K562 (cell line): ENCODE results near the gene SLC2A13. TPM values are rescaled to one million over a fixed set of nuclear protein-coding genes. Genes with fewer than 3 reads are reported as not detected.

Source experiments
- ATAC-seq: fragments of 200-7000 bp; cut with Tn5 transposase; 3 replicates; pipeline ENCODE4 v1.9.1; 2020; ENCODE audit warnings: moderate library complexity
- BruUV-seq: library from RNA; stranded (reverse); fragments of 400-500 nt; replicated peaks from 2 replicates; lab custom pipeline; 2021; lab: Mats Ljungman, UMichigan
- CTCF ChIA-PET: fragments of 300-600 bp; formaldehyde crosslinking; extraction: SDS; loops from one replicate; lab custom pipeline; 2021; ENCODE audit warnings: low intra/inter-chr PET ratio; lab: Yijun Ruan, JAX
- POLR2A ChIA-PET: fragments of 300-600, 350-650 bp; sonication (Branson Sonifier 250); formaldehyde crosslinking; extraction: SDS; loops from one replicate; lab custom pipeline; 2021; ENCODE audit warnings: antibody characterized with exemption, inconsistent platforms; lab: Yijun Ruan, JAX
- DNase-seq, 4 experiments: peaks; one replicate each; pipeline versions ENCODE4 v3.0.0 to v3.0.0-alpha.2; 2011 to 2018; ENCODE audit warnings: low spot score in 3 of 4, mixed read lengths in 3 of 4; ENCODE audit errors: extremely low read depth in 1 of 4
- FAIRE-seq: peaks from 2 replicates; lab custom pipeline; 2011; peaks lifted over from hg19 to GRCh38; lab: Jason Lieb, UNC
- H2AFZ ChIP-seq: 2 replicates; pipeline ENCODE4 v1.6.0; 2011; ENCODE audit warnings: low read depth, low read length, control low read depth, inconsistent platforms
- H3K27ac ChIP-seq: fragments of 200-600 bp; 3 replicates; pipeline ENCODE4 v1.8.0; 2011; ENCODE audit warnings: low read depth, mild to moderate bottlenecking, control low read depth, inconsistent platforms, low read length, moderate library complexity, mixed read lengths; ENCODE audit errors: extremely low read depth
- H3K27me3 ChIP-seq, 2 experiments: fragments of 300-600 bp in 1 of 2; 2 replicates in 1 of 2; 3 replicates in 1 of 2; pipeline versions ENCODE4 v1.6.0 to v1.8.0; 2011; ENCODE audit warnings: inconsistent platforms in 2 of 2, low read length in 2 of 2, mild to moderate bottlenecking in 1 of 2, mixed read lengths in 1 of 2, moderate library complexity in 1 of 2; ENCODE audit not compliant: control insufficient read depth in 2 of 2, insufficient read depth in 2 of 2
- H3K36me3 ChIP-seq: fragments of 300-600 bp; 3 replicates; pipeline ENCODE4 v1.8.0; 2011; ENCODE audit warnings: mild to moderate bottlenecking, low read length, inconsistent platforms; ENCODE audit not compliant: control insufficient read depth, insufficient read depth
- H3K4me1 ChIP-seq, 2 experiments: fragments of 200-600 bp in 1 of 2; replicated peaks in 1 of 2; 2 replicates in 1 of 2; 3 replicates in 1 of 2; pipeline versions ENCODE4 v1.5.1 to v1.8.0; 2011; ENCODE audit warnings: inconsistent platforms in 2 of 2, low read length in 2 of 2, mild to moderate bottlenecking in 1 of 2, mixed read lengths in 1 of 2, moderate library complexity in 1 of 2; ENCODE audit not compliant: control insufficient read depth in 2 of 2, insufficient read depth in 2 of 2
- H3K4me2 ChIP-seq: 2 replicates; pipeline ENCODE4 v1.6.1; 2011; ENCODE audit warnings: low read length, control low read depth, inconsistent platforms, mixed read lengths; ENCODE audit not compliant: insufficient read depth
- H3K4me3 ChIP-seq: fragments of 200-600 bp; sonication (generic), shearing (Covaris generic); 2 replicates; pipeline ENCODE4 v1.5.1; 2016; ENCODE audit warnings: control low read depth, inconsistent platforms
- H3K79me2 ChIP-seq: fragments of 200-600 bp; 3 replicates; pipeline ENCODE4 v1.8.0; 2011; ENCODE audit warnings: low read length, inconsistent platforms; ENCODE audit not compliant: control insufficient read depth, insufficient read depth
- H3K9ac ChIP-seq, 2 experiments: 2 replicates each; pipeline versions ENCODE4 v1.6.0 to v1.6.1; 2011; ENCODE audit warnings: low read depth in 2 of 2, low read length in 2 of 2, control low read depth in 1 of 2, inconsistent platforms in 1 of 2, mild to moderate bottlenecking in 1 of 2, mixed read lengths in 1 of 2; ENCODE audit not compliant: insufficient read depth in 1 of 2
- H3K9me1 ChIP-seq: one replicate; pipeline ENCODE4 v1.6.0; 2011; ENCODE audit warnings: inconsistent platforms, mild to moderate bottlenecking, low read length, moderate library complexity; ENCODE audit not compliant: control insufficient read depth, insufficient read depth
- H3K9me3 ChIP-seq: replicated peaks from 2 replicates; pipeline ENCODE4 v1.5.1; 2011; ENCODE audit warnings: low read depth, low read length, inconsistent platforms; ENCODE audit not compliant: control insufficient read depth, insufficient read depth
- H4K20me1 ChIP-seq: replicated peaks from 2 replicates; pipeline ENCODE4 v1.6.1; 2011; ENCODE audit warnings: low read length, inconsistent platforms, mixed read lengths; ENCODE audit not compliant: control insufficient read depth, insufficient read depth
- BRD9 ChIP-seq: fragments of 450-650 bp; IDR thresholded peaks from 2 replicates; pipeline ENCODE4 v1.6.1; 2018; ENCODE audit warnings: low read depth; ENCODE audit not compliant: partially characterized antibody
- CLOCK ChIP-seq: fragments of 250-450 bp; sonication (Bioruptor Pico); IDR thresholded peaks from 2 replicates; pipeline ENCODE4 v1.4.0; 2020; ENCODE audit warnings: mild to moderate bottlenecking, moderate library complexity, borderline replicate concordance
- FOXP4 ChIP-seq: sonication (generic); formaldehyde crosslinking; IDR thresholded peaks from 2 replicates; pipeline ENCODE4 v1.8.0; 2022; ENCODE audit warnings: mild to moderate bottlenecking, missing genetic modification reagents, borderline replicate concordance
- KAT2B ChIP-seq: IDR thresholded peaks from one replicate; pipeline ENCODE4 v1.6.1; 2012; ENCODE audit warnings: low read depth, mild to moderate bottlenecking, control low read depth, inconsistent platforms, low read length, moderate library complexity
- KDM4B ChIP-seq, 2 experiments: fragments of 450-650 bp in 1 of 2; sonication (generic) in 1 of 2; IDR thresholded peaks; 2 replicates each; pipeline ENCODE4 v1.6.1; 2016 to 2017; ENCODE audit warnings: borderline replicate concordance in 2 of 2, antibody characterized with exemption in 1 of 2, low read depth in 1 of 2, mild to moderate bottlenecking in 1 of 2
- KLF16 ChIP-seq: IDR thresholded peaks from 2 replicates; pipeline ENCODE4 v1.6.1; 2016; ENCODE audit warnings: antibody characterized with exemption
- MLLT1 ChIP-seq, 2 experiments: fragments of 450-650 bp; IDR thresholded peaks; 2 replicates each; pipeline ENCODE4 v1.6.1; 2016
- NR2F6 ChIP-seq: fragments of 450-650 bp; formaldehyde crosslinking; IDR thresholded peaks from 2 replicates; pipeline ENCODE4 v1.4.0; 2020; ENCODE audit warnings: mild to moderate bottlenecking
- PURB ChIP-seq: sonication (generic); formaldehyde crosslinking; IDR thresholded peaks from 2 replicates; pipeline ENCODE4 v1.9.0; 2021; ENCODE audit warnings: low read depth, mild to moderate bottlenecking, missing genetic modification reagents
- TCFL5 ChIP-seq: fragments of 250-450 bp; sonication (Bioruptor Pico); conservative IDR thresholded peaks from 2 replicates; pipeline ENCODE4 v1.6.1; 2021; ENCODE audit warnings: mild to moderate bottlenecking, moderate library complexity, matching md5 sums
- USF2 ChIP-seq: sonication (generic); formaldehyde crosslinking; IDR thresholded peaks from 2 replicates; pipeline ENCODE4 v1.5.0; 2020; ENCODE audit warnings: missing genetic modification reagents
- ZC3H8 ChIP-seq: fragments of 450-650 bp; IDR thresholded peaks from 2 replicates; pipeline ENCODE4 v1.6.1; 2017
- ZNF316 ChIP-seq: fragments of 450-650 bp; IDR thresholded peaks from 2 replicates; pipeline ENCODE4 v1.6.1; 2016
- ZNF449 ChIP-seq: fragments of 250-450 bp; sonication (Bioruptor Pico); IDR thresholded peaks from 2 replicates; pipeline ENCODE4 v1.8.0; 2022; ENCODE audit warnings: moderate library complexity, mild to moderate bottlenecking, inconsistent platforms
- ZNF76 ChIP-seq: fragments of 250-450 bp; sonication (Bioruptor Pico); IDR thresholded peaks from 2 replicates; pipeline ENCODE4 v1.4.0; 2020; ENCODE audit warnings: mild to moderate bottlenecking, moderate library complexity, borderline replicate concordance
- WGBS: fragments of 100-300 bp; shearing (Covaris generic); methylation state at CpG from one replicate; pipeline ENCODE4 v1.1.6; 2016; ENCODE audit warnings: low coverage, mixed read lengths; ENCODE audit not compliant: insufficient coverage; ENCODE audit errors: missing lambda C conversion rate; 5-methylcytosine and 5-hydroxymethylcytosine counted together
- in situ Hi-C: fragments of 300-500 bp; cut with MboI; formaldehyde crosslinking; loops from 4 replicates; pipeline ENCODE4 v1.15.0; 2018; ENCODE audit warnings: inconsistent platforms, mixed read lengths
- intact Hi-C: fragments of 100-400 bp; cut with micrococcal nuclease; formaldehyde crosslinking; loops from 2 replicates; pipeline ENCODE4 v1.14.2; 2022
- polyA plus RNA-seq, 8 experiments: library from polyadenylated mRNA; depleted of rRNA in 4 of 8; stranded (reverse) in 5 of 8; unstranded in 3 of 8; fragments of >200 nt; fragmentation: Nextera tagmentation in 2 of 8; fragmentation: Illumina TruSeq in 1 of 8; extraction: Ambion mirVana in 2 of 8; extraction: Trizol in 1 of 8; gene quantifications; 2 replicates each; pipeline versions ENCODE4 v1.2.1 to v1.2.3, GENCODE V29; 2011 to 2014; ENCODE audit warnings: inconsistent platforms in 1 of 8, missing spikeins in 1 of 8
- total RNA-seq, 7 experiments: library from RNA; depleted of rRNA in 6 of 7; stranded (reverse); fragments of >200 nt in 6 of 7; fragmentation: Illumina TruSeq in 2 of 7; extraction: Trizol in 2 of 7; gene quantifications; 2 replicates each; pipeline versions ENCODE4 v1.2.1 to v1.2.3, GENCODE V29; 2011 to 2021; ENCODE audit warnings: low replicate concordance in 1 of 7

The SLC2A13 gene
- total and polyA plus RNA-seq, 9 of the 15 experiments (the other 6 are each of a cell fraction or from before 2014, with no cell fraction given) = 1.7 to 12.4 (median 9.0) TPM

GRCh38 chr12:40110586-40110985 lies 4.7 kb upstream of the SLC2A13 start:
- POLR2A ChIA-PET = no interaction called here
- CTCF ChIA-PET = no interaction called here
- BruUV-seq = no TSS peak
- H3K79me2 ChIP-seq = peaks cover 3% of the 10 kb centered on the region; the same call in 2 of the 3 replicates
- no peaks in the 10 kb centered on the region for H3K27me3 ChIP-seq
- no peak overlapping the region for H3K9ac ChIP-seq
- ATAC-seq = no peak
- H4K20me1 ChIP-seq = no peaks in the 10 kb centered on the region
- no peaks in the 10 kb centered on the region for H3K9me3 ChIP-seq
- 0% methylated on average over 1 of the region's 1 CpG for WGBS
- in situ Hi-C loops = loop anchor here (25.0 kb wide), 1 partner anchor 348 kb away; no protein-coding TSS in a partner anchor
- no peak overlapping the region for H3K4me2 ChIP-seq
- H3K4me3 ChIP-seq = no peak overlapping the region
- no peak for DNase-seq
- H2AFZ ChIP-seq = no peak overlapping the region
- H3K4me1 ChIP-seq = peaks cover 8 to 14% of the 10 kb centered on the region in 2 experiments; a peak in 4 of 5 replicates
- H3K36me3 ChIP-seq = no peaks in the 10 kb centered on the region
- intact Hi-C loops = no loop called here
- H3K9me1 ChIP-seq = peaks cover 5% of the 10 kb centered on the region
- H3K27ac ChIP-seq = no peak overlapping the region
- FAIRE-seq = no peak
- TF ChIP-seq CLOCK (CRISPR knock-in tag) = no peak
- TF ChIP-seq FOXP4 = no peak
- TF ChIP-seq PURB = no peak
- no peak for TF ChIP-seq KLF16
- no peak for TF ChIP-seq ZNF316
- no peak for TF ChIP-seq TCFL5 (CRISPR knock-in tag)
- no peak for TF ChIP-seq KAT2B
- no peak for TF ChIP-seq ZC3H8
- TF ChIP-seq ZNF449 (CRISPR knock-in tag) = no peak
- TF ChIP-seq KDM4B (IDR thresholded peaks at IDR 0.05; ENCODE audit: borderline replicate concordance in 2 of 2, low read depth in 1 of 2) = no peak
- TF ChIP-seq NR2F6 (CRISPR knock-in tag) = no peak
- no peak for TF ChIP-seq USF2 (CRISPR knock-in tag)
- TF ChIP-seq ZNF76 = no peak
- TF ChIP-seq MLLT1 (IDR thresholded peaks at IDR 0.05) = no peak
- no peak for TF ChIP-seq BRD9
